ENCODE results near the gene MRPS6.

The MRPS6 gene

GRCh38 chr21:34182436-34182835 is 109.1 kb downstream of the MRPS6 start:
- TF ChIP-seq, protein P1, sequence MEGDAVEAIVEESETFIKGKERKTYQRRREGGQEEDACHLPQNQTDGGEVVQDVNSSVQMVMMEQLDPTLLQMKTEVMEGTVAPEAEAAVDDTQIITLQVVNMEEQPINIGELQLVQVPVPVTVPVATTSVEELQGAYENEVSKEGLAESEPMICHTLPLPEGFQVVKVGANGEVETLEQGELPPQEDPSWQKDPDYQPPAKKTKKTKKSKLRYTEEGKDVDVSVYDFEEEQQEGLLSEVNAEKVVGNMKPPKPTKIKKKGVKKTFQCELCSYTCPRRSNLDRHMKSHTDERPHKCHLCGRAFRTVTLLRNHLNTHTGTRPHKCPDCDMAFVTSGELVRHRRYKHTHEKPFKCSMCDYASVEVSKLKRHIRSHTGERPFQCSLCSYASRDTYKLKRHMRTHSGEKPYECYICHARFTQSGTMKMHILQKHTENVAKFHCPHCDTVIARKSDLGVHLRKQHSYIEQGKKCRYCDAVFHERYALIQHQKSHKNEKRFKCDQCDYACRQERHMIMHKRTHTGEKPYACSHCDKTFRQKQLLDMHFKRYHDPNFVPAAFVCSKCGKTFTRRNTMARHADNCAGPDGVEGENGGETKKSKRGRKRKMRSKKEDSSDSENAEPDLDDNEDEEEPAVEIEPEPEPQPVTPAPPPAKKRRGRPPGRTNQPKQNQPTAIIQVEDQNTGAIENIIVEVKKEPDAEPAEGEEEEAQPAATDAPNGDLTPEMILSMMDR (IDR thresholded peaks at IDR 0.05), result no peak
- Histone ChIP-seq H3K27ac (no peak overlapping the region), H3K4me1 (no peaks in the 10 kb centered on the region)

GRCh38 chr21:34183331-34183928 is 110.1 kb downstream of the MRPS6 start:
- H3K27ac ChIP-seq, result no peak overlapping the region
- H3K36me3 ChIP-seq (ENCODE audit: control insufficient read depth, insufficient read depth, low read length), result no peaks in the 10 kb centered on the region
- H2AFZ ChIP-seq, result no peak overlapping the region
- H3K27me3 ChIP-seq (ENCODE audit: control insufficient read depth, insufficient read depth, low read length), result no peaks in the 10 kb centered on the region
- no peak overlapping the region for H3K4me2 ChIP-seq (ENCODE audit: low read length)
- H3K4me3 ChIP-seq (ENCODE audit: low read depth, low read length), result no peak overlapping the region
- H3K9ac ChIP-seq, result no peak overlapping the region
- TF ChIP-seq, protein P1 (IDR thresholded peaks at IDR 0.05), result no peak
- no peaks in the 10 kb centered on the region for H3K9me3 ChIP-seq (ENCODE audit: control insufficient read depth, low read length)
- no peaks in the 10 kb centered on the region for H3K79me2 ChIP-seq
- no peaks in the 10 kb centered on the region for H3K4me1 ChIP-seq

More at GRCh38 chr21:34182436-34182835, 109.1 kb downstream of the MRPS6 start:
- H3K4me2 ChIP-seq (ENCODE audit: low read length), result no peak overlapping the region
- H3K27me3 ChIP-seq (ENCODE audit: control insufficient read depth, insufficient read depth, low read length), result no peaks in the 10 kb centered on the region
- no peaks in the 10 kb centered on the region for H3K79me2 ChIP-seq
- H2AFZ ChIP-seq, result no peak overlapping the region
- no peak overlapping the region for H3K4me3 ChIP-seq (ENCODE audit: low read depth, low read length)
- no peak overlapping the region for H3K9ac ChIP-seq
- no peaks in the 10 kb centered on the region for H3K36me3 ChIP-seq (ENCODE audit: control insufficient read depth, insufficient read depth, low read length)
- H3K9me3 ChIP-seq (ENCODE audit: control insufficient read depth, low read length), result no peaks in the 10 kb centered on the region

DNA sequence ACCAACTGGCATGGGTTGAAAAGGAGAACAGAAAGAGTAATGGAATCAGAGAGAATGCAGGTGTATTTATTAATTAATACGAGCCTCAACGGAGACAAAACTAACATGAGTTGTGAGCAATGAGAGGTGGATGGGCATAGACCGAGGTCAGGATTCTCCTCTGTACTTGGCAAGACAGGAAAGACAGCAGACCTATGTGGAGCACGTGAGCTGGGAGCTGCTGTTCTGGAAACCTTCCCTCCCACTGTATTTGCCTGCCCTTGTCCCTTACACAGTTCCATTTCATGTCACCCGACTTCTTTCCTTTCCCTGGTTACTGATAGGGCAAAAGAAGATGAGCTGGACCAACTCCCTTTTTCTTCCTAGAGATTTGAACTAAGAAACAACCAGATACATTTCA is 110.9 kb downstream of the MRPS6 start:
- Histone ChIP-seq H3K27me3 (ENCODE audit: control insufficient read depth, insufficient read depth, low read length) (no peaks in the 10 kb centered on the region), H2AFZ (no peak overlapping the region), H3K79me2 (no peaks in the 10 kb centered on the region), H3K9me3 (ENCODE audit: control insufficient read depth, low read length) (no peaks in the 10 kb centered on the region), H3K4me2 (ENCODE audit: low read length) (no peak overlapping the region), H3K27ac (no peak overlapping the region), H3K4me1 (no peaks in the 10 kb centered on the region), H3K36me3 (ENCODE audit: control insufficient read depth, insufficient read depth, low read length) (no peaks in the 10 kb centered on the region), H3K9ac (no peak overlapping the region), H3K4me3 (ENCODE audit: low read depth, low read length) (no peak overlapping the region)
- TF ChIP-seq, protein P1 (IDR thresholded peaks at IDR 0.05), result no peak

- Histone ChIP-seq H2AFZ (no peak overlapping the region), H3K9ac (no peak overlapping the region), H3K36me3 (ENCODE audit: control insufficient read depth, insufficient read depth, low read length) (no peaks in the 10 kb centered on the region), H3K79me2 (no peaks in the 10 kb centered on the region), H3K27ac (no peak overlapping the region), H3K4me2 (ENCODE audit: low read length) (no peak overlapping the region), H3K4me3 (ENCODE audit: low read depth, low read length) (no peak overlapping the region), H3K9me3 (ENCODE audit: control insufficient read depth, low read length) (no peaks in the 10 kb centered on the region), H3K27me3 (ENCODE audit: control insufficient read depth, insufficient read depth, low read length) (no peaks in the 10 kb centered on the region), H3K4me1 (no peaks in the 10 kb centered on the region)
- TF ChIP-seq, protein P1 (IDR thresholded peaks at IDR 0.05), result no peak
Observed at GRCh38 chr21:34185026-34185750, 111.8 kb downstream of the MRPS6 start.
